ENCODE measurements around the gene MUSTN1.

- no peak for TF ChIP-seq CTCF (IDR thresholded peaks at IDR 0.05; ENCODE audit: low read length)
- no peak for TF ChIP-seq EZH2 (optimal IDR thresholded peaks at IDR 0.05; ENCODE audit: low read depth, low read length)
- no peak for TF ChIP-seq EZH2phosphoT487 (IDR thresholded peaks at IDR 0.05; ENCODE audit: low read length)
These were observed 17.6 kb upstream of the MUSTN1 start for GRCh38 chr3:52852419-52852818.
